Stimulated activated CD4-positive, alpha-beta T cell treated with anti-CD3 and anti-CD28 coated beads, Interleukin-12 subunit alpha, Interleukin-12 subunit beta, amount 100 ng/mL, for 4 hours (primary cell): ENCODE results near the gene CDHR3.
"Not testable (repeated sequence)": the region's sequence is repeated elsewhere in the genome, so short reads cannot be mapped to it uniquely, and the experiment has no call there.

ENCODE experiments used
- DNase-seq: peaks from one replicate; pipeline ENCODE4 v3.0.0-alpha.2; 2020

The CDHR3 gene

DNA sequence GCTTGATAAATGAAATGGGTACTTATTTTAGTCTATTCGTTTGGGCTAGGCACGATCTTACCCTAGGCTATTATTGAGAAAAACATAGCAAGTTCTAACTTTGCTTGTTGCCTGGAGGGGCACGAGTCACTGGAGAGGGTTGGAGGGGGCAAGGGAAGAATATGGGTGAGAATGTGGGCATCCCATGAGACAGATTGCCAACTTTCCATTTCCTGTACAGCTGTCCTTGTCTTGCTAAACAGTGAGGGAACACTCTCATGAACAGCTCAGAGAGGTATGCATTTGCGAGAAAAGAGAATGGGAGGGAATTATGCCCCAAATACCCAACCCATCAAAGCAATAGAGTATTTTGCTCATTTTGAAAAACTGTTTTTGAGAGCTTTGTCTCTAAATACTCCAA is 9.2 kb downstream of the CDHR3 start:
- DNase-seq, result no peak

DNA sequence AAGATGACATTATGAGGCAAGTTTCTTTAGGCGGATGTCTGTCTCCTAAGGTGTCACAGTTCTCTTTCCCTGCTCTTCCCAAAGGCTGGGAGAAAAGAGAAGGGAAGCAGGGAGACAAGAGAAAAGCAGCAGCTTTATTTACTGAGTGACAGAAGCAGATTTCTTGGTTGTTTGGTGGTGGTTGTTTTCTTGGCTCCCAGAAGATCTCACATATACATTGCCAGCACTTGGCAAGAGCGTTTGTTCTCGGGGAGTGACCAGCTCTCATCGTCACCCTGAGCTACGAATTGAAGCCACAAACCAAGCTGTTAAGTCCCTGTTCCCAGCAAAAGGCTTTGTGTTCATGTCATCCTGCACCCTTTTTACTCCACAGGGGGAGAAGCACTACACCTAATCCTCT is 11.4 kb downstream of the CDHR3 start:
- no peak for DNase-seq

DNA sequence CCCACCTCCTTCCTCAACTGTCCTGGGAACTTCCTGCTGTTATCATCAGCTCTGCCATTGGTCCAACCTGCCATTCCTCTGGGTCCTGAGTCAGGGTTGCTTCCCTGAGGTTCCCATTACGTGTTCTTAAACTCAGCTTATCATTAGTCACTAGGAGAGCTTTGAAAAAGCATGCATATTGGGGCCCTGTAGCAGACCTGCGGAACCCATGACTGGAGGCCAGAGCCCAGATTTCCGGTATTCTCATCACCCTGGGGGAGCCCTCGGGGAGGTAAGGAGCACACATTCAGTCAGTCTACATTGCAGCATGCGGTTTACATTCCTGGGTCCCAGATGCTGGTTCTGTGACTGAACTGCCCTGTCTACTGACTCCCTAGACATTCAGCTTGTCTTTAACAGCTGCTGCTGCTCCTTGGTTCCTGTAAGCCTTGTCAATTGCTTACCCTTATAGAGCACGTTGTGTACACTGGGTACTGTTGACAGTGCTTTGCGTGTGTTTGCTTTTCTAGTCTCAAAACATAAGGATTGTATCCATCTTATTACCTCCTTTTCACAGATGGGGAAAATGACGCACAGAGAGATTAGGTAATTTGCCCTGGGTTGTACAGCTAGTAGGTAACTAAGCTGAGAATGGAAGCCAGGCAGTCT is 12.8 kb downstream of the CDHR3 start:
- no peak for DNase-seq

DNA sequence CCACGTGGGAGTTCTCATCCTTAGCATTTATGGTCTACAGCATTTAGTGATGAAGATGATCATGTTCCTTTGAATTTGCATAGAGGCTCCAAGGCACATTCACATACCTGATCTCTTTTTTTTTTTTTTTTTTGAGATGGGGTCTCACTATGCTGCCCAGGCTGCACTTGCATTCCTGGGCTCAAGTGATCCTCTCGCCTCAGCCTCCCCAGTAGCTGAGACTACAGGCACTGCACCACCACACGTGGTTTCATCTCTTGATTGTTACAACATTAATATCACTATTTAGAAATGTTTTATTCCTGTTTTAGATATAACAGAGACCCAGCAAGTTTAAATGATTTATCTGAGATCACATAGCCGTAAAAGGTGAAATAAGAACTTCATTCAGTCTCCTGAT is 13.8 kb downstream of the CDHR3 start:
- DNase-seq, result no peak

DNA sequence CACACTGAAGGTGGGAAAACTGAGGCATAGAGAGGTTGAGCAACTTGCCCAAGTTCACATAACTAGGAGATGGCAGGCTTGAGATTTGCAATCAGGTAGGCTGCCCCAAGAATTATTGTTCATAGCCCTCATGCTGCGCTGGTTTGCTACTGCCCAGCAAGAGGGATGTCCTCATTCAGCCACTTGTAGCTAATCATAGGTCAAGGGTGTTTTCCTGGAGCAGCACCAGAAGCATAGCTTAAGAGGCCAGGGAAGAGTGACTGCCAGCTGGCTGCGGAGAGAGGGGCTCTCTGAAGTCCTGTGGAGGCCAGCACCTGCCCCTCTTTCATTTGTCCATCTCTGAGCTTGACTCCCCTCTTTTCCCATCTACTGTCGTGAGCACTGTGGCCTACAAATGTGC is 15.0 kb downstream of the CDHR3 start:
- no peak for DNase-seq

DNA sequence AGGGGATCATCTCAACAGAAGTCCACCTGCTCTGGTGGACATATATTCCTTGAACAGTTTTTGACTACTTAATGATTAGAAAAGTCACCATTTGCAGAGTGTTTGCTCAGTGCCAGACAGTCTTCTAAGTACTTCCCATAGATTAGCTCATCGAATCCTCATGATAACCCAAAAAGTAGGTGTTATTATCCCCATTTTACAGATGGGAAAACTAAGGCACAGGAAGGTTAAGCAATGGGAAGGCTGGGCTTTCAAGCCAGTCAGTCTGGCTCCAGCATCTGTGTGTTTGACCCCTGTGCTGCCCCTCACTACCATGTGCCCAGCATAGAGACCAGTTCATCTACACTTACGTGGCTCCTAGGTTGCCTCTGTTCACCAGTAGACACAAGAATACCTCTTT is 15.9 kb downstream of the CDHR3 start:
- DNase-seq, result no peak

DNA sequence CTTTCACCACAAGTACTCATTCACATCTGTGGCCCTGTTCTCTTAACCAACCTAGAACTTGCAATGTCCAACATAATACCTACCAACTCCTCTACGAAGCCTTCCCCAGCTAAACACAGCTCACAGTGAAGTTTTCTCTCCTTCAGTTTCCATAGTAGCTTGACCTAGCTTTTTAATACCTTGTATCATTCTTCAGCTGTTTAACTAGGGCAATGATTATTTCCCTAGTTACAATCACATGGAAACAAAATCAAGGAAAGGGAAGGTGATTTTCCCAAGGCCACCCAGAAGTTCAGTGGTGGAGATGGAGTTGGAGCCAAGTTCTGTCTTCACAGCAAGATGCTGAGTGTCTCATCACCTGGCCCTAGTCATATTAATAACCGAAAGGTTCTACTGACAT is 16.3 kb downstream of the CDHR3 start:
- no peak for DNase-seq

DNA sequence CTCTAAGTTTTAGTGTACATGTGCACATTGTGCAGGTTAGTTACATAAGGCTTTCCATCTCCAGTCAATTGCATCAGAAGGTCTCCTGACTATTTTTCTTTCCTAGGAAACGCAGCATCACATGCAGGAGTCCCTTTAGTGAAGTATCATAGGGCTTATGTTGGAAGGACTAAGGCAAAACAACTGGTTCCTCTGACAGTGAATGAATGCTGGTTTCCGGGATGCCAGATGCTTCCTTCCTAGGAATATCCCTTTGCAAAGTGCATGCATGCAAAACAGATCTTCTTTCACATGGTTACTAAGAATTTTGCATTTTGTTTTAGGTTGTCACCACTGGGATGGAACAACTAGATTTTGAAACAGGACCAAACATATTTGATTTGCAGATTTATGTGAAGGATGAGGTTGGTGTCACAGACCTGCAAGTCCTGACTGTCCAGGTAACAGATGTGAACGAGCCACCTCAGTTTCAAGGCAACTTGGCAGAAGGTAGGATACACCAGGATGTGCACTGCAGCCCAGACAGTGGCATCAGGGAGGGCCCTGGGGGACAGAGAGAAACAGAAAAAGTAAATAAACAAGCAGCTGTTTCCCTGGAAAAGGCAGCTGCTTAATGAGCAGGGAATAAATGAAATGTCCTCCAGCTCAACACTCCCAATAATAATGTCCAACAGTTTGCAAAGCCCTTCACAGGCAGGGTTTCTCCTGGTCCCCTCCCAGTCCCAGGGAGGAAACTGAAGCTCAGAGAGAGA is 17.8 kb downstream of the CDHR3 start:
- no peak for DNase-seq

DNA sequence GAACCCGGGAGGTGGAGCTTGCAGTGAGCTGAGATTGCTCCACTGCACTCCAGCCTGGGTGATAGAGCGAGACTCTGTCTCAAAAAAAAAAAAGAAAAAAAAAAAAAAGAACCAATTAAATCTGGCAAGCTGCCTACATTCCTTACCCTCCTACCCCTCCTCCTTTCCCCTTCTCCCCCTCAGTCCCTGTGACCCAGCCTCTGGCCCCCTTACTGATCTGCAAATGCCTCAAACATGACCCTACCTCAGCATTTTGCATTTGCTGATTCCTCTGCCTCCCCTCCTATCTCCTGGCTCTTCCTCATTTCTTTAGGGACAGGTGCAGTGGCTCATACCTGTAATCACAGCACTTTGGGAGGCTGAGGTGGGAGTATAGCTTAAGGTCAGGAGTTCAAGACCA is 19.3 kb downstream of the CDHR3 start:
- DNase-seq, result no peak

DNA sequence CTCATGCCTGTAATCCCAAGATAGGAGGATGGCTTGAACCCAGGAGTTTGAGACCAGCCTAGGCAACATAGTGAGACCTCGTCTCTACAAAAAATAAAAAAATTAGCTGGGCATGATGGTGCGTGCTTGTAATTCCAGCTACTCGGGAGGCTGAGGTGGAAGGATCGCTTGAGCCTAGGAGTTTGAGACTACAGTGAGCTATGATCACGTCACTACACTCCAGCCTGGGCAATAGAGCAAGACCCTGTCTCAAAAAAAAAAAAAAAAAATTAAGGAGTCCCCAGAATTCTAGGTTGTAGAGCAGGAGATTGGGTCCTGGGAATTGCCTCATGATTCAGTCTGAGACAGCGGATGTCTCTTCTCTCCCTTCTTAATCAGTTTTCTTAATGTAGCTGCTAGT is 21.7 kb downstream of the CDHR3 start:
- DNase-seq, result not testable (repeated sequence)

DNA sequence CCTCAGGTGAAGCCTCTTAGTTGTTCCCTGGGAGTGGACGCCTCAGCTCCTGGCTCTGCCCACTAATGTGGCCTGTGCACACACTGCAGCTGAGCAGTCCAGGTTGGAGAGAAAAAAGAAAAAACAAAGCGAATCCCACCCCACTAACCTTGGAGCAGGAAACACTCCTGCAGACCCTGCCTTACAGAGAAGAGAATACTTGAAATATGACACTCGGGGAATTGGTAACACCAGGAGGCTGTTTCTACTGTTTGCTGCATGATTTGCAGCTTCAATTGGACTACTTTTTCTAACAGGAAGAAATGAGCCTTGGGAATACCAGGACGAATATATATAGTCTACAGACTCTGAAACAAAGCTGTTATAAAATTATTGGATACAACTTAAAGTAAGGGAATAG is 22.2 kb downstream of the CDHR3 start:
- no peak for DNase-seq

DNA sequence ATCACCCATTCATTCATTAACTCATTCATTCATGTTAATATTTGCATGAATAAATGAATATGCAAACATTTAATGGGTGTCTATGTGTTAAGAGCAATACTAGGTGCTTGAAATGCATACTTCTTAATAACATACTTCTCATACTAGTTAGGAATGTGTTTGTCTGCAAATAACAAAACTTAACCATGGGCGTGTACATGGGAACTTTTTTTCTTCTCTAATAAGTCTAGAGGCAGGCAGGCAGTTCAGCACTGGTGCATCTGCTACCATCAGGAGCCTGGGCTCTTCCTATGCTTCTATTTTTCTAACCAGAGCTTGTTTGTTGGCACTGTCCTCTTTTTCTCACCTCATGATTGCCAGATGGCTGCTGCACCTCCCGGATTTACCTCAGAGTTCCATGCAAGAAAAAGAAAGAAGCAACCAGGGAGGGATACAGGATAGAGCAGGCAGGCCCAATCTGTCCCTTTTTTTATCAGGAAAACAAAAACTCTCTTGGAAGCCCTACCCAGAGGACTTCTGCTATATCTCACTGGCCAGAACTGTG is 22.7 kb downstream of the CDHR3 start:
- DNase-seq, result no peak

DNA sequence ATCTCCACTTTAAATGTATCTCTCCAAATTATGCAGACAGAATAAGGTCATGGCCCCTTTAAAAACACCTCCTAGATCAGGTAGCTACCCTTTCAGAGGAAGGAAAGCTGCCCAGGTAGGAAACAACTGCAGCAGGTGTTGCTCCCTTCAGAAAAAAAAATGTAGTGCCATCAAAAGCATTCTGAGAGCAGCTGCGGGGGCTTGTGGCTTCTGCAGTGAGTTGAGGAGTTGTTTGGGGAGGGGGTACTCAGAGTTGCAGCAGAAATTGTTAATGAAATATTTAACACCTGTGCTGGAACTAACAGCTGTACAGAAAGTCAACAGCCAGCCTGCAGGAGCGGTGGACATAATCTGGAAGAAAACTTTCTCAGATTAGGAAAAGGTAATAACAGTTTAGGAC is 24.0 kb downstream of the CDHR3 start:
- DNase-seq, result no peak

DNA sequence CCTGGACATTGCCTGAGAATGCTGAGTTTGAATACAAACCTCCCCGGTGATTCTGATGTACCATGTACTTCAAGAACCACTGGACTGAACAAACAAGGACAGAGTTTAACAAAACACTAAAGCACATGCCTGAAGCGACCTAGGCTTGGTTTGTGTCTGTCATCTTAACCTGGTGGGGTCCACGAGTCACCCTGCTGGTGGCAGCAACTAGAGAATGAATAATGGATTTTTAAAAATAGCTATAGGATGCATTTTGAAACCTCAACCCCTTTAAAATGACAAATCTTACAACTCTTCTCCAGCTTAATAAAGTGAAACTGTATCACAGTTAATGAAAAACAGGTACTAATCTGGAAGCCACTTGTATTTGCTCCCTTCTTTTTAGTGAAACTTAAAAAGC is 25.2 kb downstream of the CDHR3 start:
- DNase-seq, result no peak

DNA sequence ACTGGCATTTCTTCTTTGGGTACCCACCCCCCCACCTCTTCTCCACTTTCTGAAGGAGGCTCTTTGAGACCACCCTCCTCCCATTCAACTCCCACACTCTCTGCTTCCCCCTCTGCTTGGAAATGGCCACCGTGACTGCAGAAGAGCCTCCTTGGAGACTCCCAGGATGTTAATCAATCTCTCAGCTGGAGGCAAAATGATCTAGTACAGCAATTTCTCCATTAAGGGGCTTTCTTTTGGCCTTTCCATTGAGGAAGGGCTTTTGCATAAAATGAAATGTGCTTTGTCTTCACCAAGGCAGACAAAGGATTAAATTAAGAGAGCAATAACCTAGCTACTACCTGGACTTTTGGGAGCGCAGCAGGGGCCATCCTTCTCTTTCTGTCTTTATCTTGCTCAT is 26.1 kb downstream of the CDHR3 start:
- no peak for DNase-seq

DNA sequence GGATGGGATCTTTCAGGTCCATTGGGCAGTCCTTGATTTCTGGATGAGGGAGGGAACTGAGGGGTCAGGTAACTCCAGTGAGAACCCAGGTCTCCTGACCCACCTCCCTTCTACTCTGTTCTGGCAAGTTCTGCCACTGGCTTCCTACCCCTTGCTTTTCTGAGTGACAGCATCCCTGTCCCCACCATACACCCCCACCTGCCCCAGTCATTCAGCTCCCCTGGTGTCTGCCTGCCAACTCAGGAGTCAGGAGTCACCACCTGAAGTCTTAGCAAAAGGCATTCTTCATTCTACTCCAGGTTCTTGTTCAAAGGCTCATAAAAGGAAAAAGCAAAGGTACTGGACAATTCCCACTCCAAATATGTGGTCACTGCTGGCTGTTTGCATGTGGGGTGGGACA is 26.6 kb downstream of the CDHR3 start:
- no peak for DNase-seq

DNA sequence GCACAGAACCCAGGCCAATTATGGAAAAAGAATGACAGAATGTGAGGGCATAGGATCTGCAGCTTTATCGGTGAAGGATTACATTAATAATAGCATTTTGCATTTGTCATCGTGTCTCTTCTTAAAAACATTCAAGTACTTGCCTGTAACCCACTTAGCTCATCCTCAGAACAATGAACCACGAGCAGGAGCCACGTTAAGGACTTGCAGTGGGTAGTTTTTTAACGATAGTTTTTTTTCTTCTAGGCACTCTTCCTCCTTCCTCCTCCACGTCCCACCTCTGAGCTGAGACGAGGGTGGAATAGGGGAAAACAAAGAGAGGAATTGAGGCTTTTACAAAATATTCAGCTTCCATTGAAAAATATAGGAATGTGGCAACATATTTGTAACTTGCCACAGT is 27.1 kb downstream of the CDHR3 start:
- no peak for DNase-seq

DNA sequence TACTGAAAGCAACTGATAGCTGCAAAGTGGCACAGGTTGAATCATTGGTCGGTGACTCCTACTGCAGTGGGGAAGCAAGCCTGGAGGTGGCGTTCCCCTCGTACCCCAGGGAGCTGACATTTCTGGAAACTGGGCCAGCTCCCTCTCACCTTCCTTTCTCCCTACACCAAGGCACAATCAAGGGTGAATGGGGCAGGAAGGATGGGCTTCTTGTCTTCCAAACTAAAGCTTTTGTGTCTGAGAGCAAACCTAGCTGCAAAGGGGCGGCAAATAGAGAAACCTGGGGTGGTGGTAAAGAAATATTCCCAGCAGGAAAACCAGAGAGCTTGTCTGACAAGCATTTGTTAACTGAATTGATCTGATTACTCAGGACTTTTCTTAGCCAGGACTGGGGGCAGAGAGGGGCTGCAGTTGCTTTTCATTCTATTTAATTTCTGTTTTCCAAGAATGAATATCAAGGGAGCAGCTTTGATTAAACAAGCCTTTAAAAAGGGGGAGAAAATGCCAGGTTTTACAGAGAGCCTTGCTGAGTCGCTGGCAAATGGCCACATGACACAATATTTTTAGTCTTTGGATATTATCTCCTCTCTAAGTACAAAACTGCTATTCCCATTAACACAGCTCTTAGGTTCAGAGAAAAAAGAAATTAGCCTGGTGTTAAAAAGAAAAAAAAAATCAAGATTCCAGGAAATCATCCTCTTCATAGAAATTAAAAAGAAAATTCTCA is 27.8 kb downstream of the CDHR3 start:
- DNase-seq, result no peak

DNA sequence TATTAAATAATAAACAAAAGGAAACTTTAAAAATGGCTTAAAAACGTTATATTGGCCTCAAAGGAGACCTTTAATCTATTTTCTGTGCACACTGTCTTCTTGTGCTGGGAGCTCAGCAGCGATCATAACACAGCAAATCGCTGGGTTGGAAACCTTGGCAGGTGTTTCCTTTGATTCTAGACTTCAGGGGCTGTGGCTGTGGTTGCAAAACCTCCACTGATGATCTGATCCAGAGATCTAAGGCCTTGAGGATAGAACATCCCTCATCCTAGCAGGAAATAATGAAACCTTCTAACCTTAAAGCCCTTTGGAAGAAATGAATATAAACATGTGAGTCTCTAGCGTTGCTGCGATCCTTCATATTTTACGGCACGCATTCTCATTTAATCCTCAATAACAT is 29.8 kb downstream of the CDHR3 start:
- DNase-seq, result no peak

DNA sequence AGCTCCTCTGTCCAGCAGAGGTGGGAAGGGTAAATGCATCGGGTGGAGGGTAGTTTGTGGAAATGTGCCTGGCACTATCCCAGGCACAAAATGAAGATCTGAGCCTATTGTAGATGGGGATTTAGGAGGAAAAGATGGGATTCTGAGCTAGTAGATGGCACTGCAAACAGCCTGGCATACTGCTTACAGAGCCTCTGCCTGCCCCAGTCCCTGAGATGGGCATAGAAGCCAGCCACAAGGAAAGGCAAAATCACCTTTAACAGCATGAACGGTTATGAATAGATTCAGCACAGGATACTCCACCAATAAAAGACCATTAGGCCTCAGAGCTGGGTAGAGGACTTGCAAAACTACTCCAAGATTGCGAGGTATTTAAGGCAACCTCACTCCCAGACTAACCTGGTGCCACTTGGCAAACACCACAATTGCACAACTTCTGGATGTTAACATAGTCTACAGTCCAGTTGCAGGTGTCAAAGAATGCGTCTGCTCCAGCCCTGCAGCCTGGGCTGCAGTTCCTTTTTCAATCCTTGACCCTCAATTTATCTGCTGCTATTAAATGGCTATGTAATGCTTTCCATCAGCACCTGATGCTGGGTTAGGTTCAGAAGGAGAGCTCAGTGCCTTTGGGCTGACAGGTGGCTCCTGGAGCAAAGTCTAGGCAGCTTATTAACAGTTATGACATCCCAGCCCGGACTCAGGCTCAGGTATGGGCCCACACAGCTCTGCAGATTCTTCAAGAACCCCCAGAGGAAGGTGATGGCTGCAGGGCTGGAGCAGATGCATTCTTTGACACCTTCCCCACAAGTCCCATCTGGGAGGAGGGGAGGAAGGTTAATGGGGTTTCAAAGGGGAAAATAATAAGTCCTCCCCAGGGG is 34.0 kb downstream of the CDHR3 start:
- no peak for DNase-seq

DNA sequence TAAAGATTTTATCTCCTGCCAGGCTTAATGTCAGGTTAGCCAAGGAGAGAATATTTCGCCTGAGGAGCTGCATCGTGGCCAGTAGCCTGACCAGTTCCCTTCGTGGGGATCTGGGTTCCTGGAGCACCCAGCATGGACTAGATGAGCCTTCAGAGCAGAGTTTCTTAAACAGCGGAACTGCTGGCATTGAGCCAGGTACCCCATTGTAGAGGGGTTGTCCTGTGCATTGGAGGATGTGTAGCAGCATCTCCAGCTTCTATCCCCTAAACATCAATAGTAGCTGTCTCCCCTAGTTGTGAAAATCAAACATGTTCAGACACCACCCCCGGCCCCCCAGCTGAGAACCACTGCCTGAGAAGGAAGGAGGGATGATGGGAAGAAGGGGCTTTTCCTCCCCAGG is 36.2 kb downstream of the CDHR3 start:
- DNase-seq, result no peak

DNA sequence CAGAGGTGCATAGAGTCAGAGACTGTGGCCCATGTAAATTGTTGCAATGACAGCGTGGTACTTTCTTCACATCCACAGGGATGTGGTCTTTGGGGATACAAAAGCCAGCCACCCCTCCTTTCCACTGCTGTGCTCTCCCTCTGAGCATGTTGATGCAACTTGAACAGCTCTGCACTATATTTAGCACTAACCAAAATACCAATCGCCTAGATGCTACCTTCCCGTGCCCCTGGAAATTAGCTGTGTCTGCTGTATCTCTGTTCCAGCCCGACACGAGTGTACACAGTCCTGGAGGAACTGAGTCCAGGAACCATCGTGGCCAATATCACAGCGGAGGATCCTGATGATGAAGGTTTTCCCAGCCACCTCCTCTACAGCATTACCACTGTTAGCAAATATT is 38.1 kb downstream of the CDHR3 start:
- DNase-seq, result no peak

DNA sequence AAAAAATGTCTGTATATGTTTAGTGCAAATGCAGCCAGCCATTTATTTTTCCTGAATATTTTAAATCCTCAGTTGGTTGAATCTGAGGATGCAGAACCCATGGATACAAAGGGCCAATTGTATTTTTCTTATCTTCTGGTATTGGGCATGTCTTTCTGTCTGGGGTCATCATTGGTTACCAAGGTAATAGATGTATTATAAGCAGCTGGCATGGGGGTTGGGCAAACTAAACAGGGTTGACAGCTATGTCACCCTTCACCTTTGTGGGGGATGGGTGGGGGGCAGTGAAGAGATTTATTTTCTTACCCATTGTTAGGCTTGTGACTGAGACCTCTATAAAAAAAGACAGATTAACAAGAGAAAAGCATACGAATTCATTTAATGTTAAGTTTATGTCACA is 38.8 kb downstream of the CDHR3 start:
- DNase-seq, result no peak
